ENCODE data around the gene ATRIP. TPM values are rescaled to one million over a fixed set of nuclear protein-coding genes. Genes with fewer than 3 reads are reported as not detected.

The ATRIP gene
- total and polyA plus RNA-seq, 9 donors = 3.9 to 11.4 (median 6.4) TPM

DNA sequence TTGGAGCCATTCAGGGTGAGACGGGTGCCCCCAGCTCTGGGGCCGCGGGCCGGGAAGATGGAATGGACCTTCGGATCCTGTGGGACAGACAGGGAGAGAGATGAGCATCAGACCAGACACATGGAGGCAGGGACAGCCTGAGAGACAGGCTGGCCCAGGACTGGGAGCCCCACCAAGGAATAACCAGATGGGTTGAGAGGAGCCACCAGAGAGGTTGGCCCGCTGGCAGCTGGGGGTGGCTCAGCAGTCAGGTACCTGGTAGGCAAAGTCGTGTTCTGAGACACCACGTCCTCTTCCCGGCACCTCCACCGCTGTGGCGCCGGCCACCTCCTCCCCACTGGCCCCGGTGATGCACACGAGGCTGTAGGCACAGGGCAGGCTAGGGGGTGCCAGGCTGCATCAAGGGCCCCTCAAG, 30.4 kb upstream of the ATRIP start:
- no peak for TF ChIP-seq CTCF (IDR thresholded peaks at IDR 0.05)
- TF ChIP-seq EP300 (IDR thresholded peaks at IDR 0.05) = no peak
- TF ChIP-seq POLR2A (IDR thresholded peaks at IDR 0.05) = no peak
- Histone ChIP-seq H3K27me3 (no peaks in the 10 kb centered on the region), H3K36me3 (no peaks in the 10 kb centered on the region), H3K9me3 (no peaks in the 10 kb centered on the region), H3K4me1 (ENCODE audit: insufficient read depth) (no peaks in the 10 kb centered on the region), H3K4me3 (no peak overlapping the region), H3K27ac (no peak overlapping the region)
- WGBS, 3 donors = 86 to 94% (median 88%) methylated on average over 14 of the region's 14 CpGs
- DNase-seq = peak in 1 of 5 donors; percentile 15
- intact Hi-C loops (cut with DNase I) = no loop called here

- WGBS, 3 donors = 94 to 97% (median 96%) methylated on average over 4 of the region's 4 CpGs
- H3K9me3 ChIP-seq = no peaks in the 10 kb centered on the region
- no peak for TF ChIP-seq CTCF (IDR thresholded peaks at IDR 0.05)
- no peak for TF ChIP-seq EP300 (IDR thresholded peaks at IDR 0.05)
- no peak for TF ChIP-seq POLR2A (IDR thresholded peaks at IDR 0.05)
- H3K4me1 ChIP-seq (ENCODE audit: insufficient read depth) = no peaks in the 10 kb centered on the region
- DNase-seq = no peak
- no peak overlapping the region for H3K4me3 ChIP-seq
- H3K27ac ChIP-seq = no peak overlapping the region
- no peaks in the 10 kb centered on the region for H3K36me3 ChIP-seq
- intact Hi-C loops (cut with DNase I) = no loop called here
- no peaks in the 10 kb centered on the region for H3K27me3 ChIP-seq
These were observed 30.0 kb upstream of the ATRIP start for GRCh38 chr3:48416546-48416945.

DNA sequence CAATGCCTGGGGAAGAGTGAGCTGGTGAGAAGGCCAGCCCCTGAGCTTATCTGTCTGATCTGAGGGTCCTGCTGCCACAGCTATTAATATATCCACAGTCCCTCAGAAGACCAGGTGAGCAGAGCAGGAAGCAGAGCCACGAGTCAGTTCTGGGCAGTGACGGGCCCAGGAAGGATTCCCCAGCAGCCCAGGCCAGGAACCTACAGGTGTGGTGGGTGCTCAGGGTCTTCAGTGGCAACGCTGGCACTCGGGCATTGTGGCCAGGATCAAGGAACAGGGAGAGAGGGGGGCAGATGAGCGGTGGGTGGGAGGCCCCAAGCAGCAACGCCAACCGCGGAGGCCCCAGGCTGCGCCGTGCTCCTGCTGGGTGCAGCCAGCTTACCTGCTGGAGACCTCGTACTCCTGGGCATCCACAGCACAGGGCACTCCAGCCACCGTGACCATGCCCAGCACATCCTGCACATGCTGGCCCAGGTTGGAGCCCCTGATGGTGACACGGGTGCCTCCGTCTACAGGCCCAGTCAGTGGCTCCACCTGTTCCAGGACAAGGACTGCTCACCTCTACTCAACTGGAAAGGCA, 28.9 kb upstream of the ATRIP start:
- H3K36me3 ChIP-seq = no peaks in the 10 kb centered on the region
- H3K9me3 ChIP-seq = no peaks in the 10 kb centered on the region
- intact Hi-C loops (cut with DNase I) = no loop called here
- no peak for DNase-seq
- no peaks in the 10 kb centered on the region for H3K4me1 ChIP-seq (ENCODE audit: insufficient read depth)
- TF ChIP-seq CTCF (IDR thresholded peaks at IDR 0.05) = no peak
- H3K27ac ChIP-seq = no peak overlapping the region
- H3K4me3 ChIP-seq = no peak overlapping the region
- H3K27me3 ChIP-seq = no peaks in the 10 kb centered on the region
- WGBS, 3 donors = 90 to 91% (median 90%) methylated on average over 14 of the region's 14 CpGs

DNA sequence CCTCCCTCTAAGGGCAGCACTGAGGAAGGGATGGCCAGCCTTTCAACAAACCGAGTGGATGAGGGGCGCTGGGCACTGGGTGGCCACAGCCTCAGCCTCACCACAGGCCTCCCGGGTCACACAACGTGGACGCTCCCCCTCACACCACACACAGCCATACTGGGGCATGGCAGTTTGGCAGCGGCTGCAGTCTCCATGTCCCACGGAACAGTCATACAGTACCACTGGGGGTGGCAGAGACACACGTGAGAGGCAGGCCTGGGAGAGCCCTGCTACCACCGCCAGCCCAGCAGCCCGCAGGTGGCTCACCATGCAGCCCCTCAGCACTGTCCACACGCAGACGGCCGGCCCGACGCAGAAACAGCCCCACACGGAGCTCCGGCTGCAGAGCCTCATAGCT, 28.4 kb upstream of the ATRIP start:
- no peaks in the 10 kb centered on the region for H3K27me3 ChIP-seq
- no peaks in the 10 kb centered on the region for H3K4me1 ChIP-seq (ENCODE audit: insufficient read depth)
- no peak overlapping the region for H3K4me3 ChIP-seq
- no peak for TF ChIP-seq CTCF (IDR thresholded peaks at IDR 0.05)
- TF ChIP-seq EP300 (IDR thresholded peaks at IDR 0.05) = no peak
- no peak for TF ChIP-seq POLR2A (IDR thresholded peaks at IDR 0.05)
- DNase-seq = no peak
- intact Hi-C loops (cut with DNase I) = no loop called here
- no peaks in the 10 kb centered on the region for H3K36me3 ChIP-seq
- 87 to 91% (median 89%) methylated on average over 17 of the region's 17 CpGs for WGBS, 3 donors
- no peak overlapping the region for H3K27ac ChIP-seq
- no peaks in the 10 kb centered on the region for H3K9me3 ChIP-seq
